Measurements from ENCODE around the gene LRRC4.
A peak's percentile ranks its signal among the peaks of the same experiment; 100 is the strongest.

LRRC4 gene

GRCh38 chr7:128033246-128033645 is 2.0 kb upstream of the LRRC4 start:
- H3K9me3 ChIP-seq (ENCODE audit: low read depth, low read length): no peaks in the 10 kb centered on the region
- H3K36me3 ChIP-seq (ENCODE audit: insufficient read depth, low read length): peaks cover 17% of the 10 kb centered on the region; the same call in 1 of the 2 replicates
- no peak for TF ChIP-seq EZH2 (IDR thresholded peaks at IDR 0.05)
- no peak for TF ChIP-seq FOXP2 (optimal IDR thresholded peaks at IDR 0.05; ENCODE audit: control extremely low read depth, extremely low read length, insufficient read depth)
- no peak for TF ChIP-seq POLR2AphosphoS5 (IDR thresholded peaks at IDR 0.05; ENCODE audit: borderline replicate concordance, low read depth, low read length)
- DNase-seq (ENCODE audit: low read depth, low spot score): no peak
- no peak overlapping the region for H3K9ac ChIP-seq (ENCODE audit: insufficient read length)
- no peak overlapping the region for H3K4me3 ChIP-seq
- H3K27ac ChIP-seq: no peak overlapping the region

DNA sequence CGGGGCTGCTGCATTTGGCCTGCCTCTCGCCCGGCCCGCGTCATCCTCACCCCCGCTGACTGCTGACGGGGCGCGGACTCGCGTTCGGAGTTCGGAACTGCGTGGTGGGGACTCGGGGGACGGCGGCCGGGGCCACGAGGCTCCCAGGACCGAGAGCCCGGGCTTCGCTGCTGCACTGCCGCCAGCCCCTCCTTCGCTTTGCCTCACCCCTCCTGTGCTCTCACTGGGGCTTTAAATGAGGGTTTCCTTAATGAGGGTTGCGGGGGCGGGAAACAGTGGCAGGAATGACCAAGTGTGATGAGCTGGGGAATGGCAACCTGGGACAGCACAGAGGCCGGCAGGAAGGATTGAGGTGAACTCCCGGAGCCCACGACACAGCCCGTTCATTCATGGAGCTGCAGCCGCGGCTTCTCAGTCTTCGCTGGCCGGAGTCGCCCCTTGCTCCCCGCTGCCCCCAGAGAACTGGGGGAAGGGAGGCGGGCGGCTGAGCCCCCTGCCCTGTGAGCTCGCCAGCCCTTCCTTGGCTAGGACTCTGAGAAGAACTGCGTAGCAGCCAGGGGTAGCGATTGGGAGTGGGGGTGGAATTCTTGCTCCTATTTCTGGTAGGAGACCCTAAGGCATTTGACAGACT is 1.5 kb upstream of the LRRC4 start:
- no peak for DNase-seq (ENCODE audit: low read depth, low spot score)
- no peak overlapping the region for H3K27ac ChIP-seq
- H3K9me3 ChIP-seq (ENCODE audit: low read depth, low read length): no peaks in the 10 kb centered on the region
- no peak overlapping the region for H3K9ac ChIP-seq (ENCODE audit: insufficient read length)
- H3K4me3 ChIP-seq: peak overlapping the region; percentile 85
- peaks cover 17% of the 10 kb centered on the region; the same call in 1 of the 2 replicates for H3K36me3 ChIP-seq (ENCODE audit: insufficient read depth, low read length)
- TF ChIP-seq FOXP2 (optimal IDR thresholded peaks at IDR 0.05; ENCODE audit: control extremely low read depth, extremely low read length, insufficient read depth) (no peak), EZH2 (IDR thresholded peaks at IDR 0.05) (no peak), POLR2AphosphoS5 (IDR thresholded peaks at IDR 0.05; ENCODE audit: borderline replicate concordance, low read depth, low read length) (no peak)

- DNase-seq (ENCODE audit: low read depth, low spot score): peak; percentile 76
- TF ChIP-seq FOXP2 (optimal IDR thresholded peaks at IDR 0.05; ENCODE audit: control extremely low read depth, extremely low read length, insufficient read depth) (no peak), POLR2AphosphoS5 (IDR thresholded peaks at IDR 0.05; ENCODE audit: borderline replicate concordance, low read depth, low read length) (peak; percentile 71)
- peak overlapping the region; percentile 85 for H3K4me3 ChIP-seq
- peak overlapping the region; percentile 64 for H3K9ac ChIP-seq (ENCODE audit: insufficient read length)
- H3K27ac ChIP-seq: peak overlapping the region; percentile 46; the same call in 1 of the 2 replicates
- H3K9me3 ChIP-seq (ENCODE audit: low read depth, low read length): no peaks in the 10 kb centered on the region
- H3K36me3 ChIP-seq (ENCODE audit: insufficient read depth, low read length): peaks cover 17% of the 10 kb centered on the region; the same call in 1 of the 2 replicates
Observed at GRCh38 chr7:128031901-128032604, 816 bp upstream of the LRRC4 start.

DNA sequence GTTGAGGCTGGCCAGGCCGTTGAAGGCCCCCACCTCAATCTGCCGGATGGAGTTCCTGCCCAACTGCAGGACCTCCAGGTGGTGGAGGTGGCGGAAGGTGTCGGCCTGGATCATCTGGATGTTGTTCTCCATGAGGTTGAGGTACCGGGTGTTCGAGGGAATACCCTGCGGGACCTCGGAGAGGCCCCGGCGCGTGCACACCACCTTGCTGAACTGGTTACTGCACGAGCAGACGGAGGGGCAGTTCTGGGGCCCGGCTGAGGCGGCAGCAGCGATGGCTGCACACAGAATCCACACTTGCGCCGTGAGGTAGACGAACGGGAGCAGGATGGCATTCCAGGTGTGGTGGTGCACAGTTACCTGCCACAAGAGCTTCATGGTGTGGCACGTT is 979 bp downstream of the LRRC4 start:
- H3K4me3 ChIP-seq: peak overlapping the region; percentile 84
- H3K9ac ChIP-seq (ENCODE audit: insufficient read length): peak overlapping the region; percentile 16
- H3K36me3 ChIP-seq (ENCODE audit: insufficient read depth, low read length): peaks cover 21% of the 10 kb centered on the region; the same call in 1 of the 2 replicates
- TF ChIP-seq EZH2 (IDR thresholded peaks at IDR 0.05) (no peak), POLR2AphosphoS5 (IDR thresholded peaks at IDR 0.05; ENCODE audit: borderline replicate concordance, low read depth, low read length) (no peak)
- no peak overlapping the region for H3K27ac ChIP-seq
- H3K9me3 ChIP-seq (ENCODE audit: low read depth, low read length): no peaks in the 10 kb centered on the region
- no peak for DNase-seq (ENCODE audit: low read depth, low spot score)

GRCh38 chr7:128029405-128029995 is 1.7 kb downstream of the LRRC4 start:
- peak overlapping the region; percentile 84 for H3K4me3 ChIP-seq
- H3K9ac ChIP-seq (ENCODE audit: insufficient read length): no peak overlapping the region
- no peaks in the 10 kb centered on the region for H3K9me3 ChIP-seq (ENCODE audit: low read depth, low read length)
- peaks cover 23% of the 10 kb centered on the region for H3K36me3 ChIP-seq (ENCODE audit: insufficient read depth, low read length)
- TF ChIP-seq FOXP2 (optimal IDR thresholded peaks at IDR 0.05; ENCODE audit: control extremely low read depth, extremely low read length, insufficient read depth) (no peak), EZH2 (IDR thresholded peaks at IDR 0.05) (no peak), POLR2AphosphoS5 (IDR thresholded peaks at IDR 0.05; ENCODE audit: borderline replicate concordance, low read depth, low read length) (no peak)
- no peak for DNase-seq (ENCODE audit: low read depth, low spot score)
- no peak overlapping the region for H3K27ac ChIP-seq

GRCh38 chr7:128027485-128027980 is 3.7 kb downstream of the LRRC4 start:
- peak overlapping the region; percentile 55; the same call in 1 of the 2 replicates for H3K27ac ChIP-seq
- peaks cover 35% of the 10 kb centered on the region for H3K36me3 ChIP-seq (ENCODE audit: insufficient read depth, low read length)
- H3K4me3 ChIP-seq: peak overlapping the region; percentile 81
- no peaks in the 10 kb centered on the region for H3K9me3 ChIP-seq (ENCODE audit: low read depth, low read length)
- peak overlapping the region; percentile 50 for H3K9ac ChIP-seq (ENCODE audit: insufficient read length)
- no peak for DNase-seq (ENCODE audit: low read depth, low spot score)
- TF ChIP-seq EZH2 (IDR thresholded peaks at IDR 0.05): no peak
- no peak for TF ChIP-seq FOXP2 (optimal IDR thresholded peaks at IDR 0.05; ENCODE audit: control extremely low read depth, extremely low read length, insufficient read depth)
- no peak for TF ChIP-seq POLR2AphosphoS5 (IDR thresholded peaks at IDR 0.05; ENCODE audit: borderline replicate concordance, low read depth, low read length)

GRCh38 chr7:128026551-128026950 is 4.7 kb downstream of the LRRC4 start:
- Histone ChIP-seq H3K27ac (peak overlapping the region; percentile 62), H3K4me3 (peak overlapping the region; percentile 81), H3K9ac (ENCODE audit: insufficient read length) (no peak overlapping the region), H3K9me3 (ENCODE audit: low read depth, low read length) (no peaks in the 10 kb centered on the region), H3K36me3 (ENCODE audit: insufficient read depth, low read length) (peaks cover 35% of the 10 kb centered on the region)
- no peak for TF ChIP-seq FOXP2 (optimal IDR thresholded peaks at IDR 0.05; ENCODE audit: control extremely low read depth, extremely low read length, insufficient read depth)
- TF ChIP-seq EZH2 (IDR thresholded peaks at IDR 0.05): no peak
- no peak for DNase-seq (ENCODE audit: low read depth, low spot score)

- no peak for DNase-seq (ENCODE audit: low read depth, low spot score)
Observed at GRCh38 chr7:128025819-128026218, 5.4 kb downstream of the LRRC4 start.

More at GRCh38 chr7:128025819-128026218, 5.4 kb downstream of the LRRC4 start:
- Histone ChIP-seq H3K36me3 (ENCODE audit: insufficient read depth, low read length) (peaks cover 41% of the 10 kb centered on the region), H3K4me3 (peak overlapping the region; percentile 81; the same call in 1 of the 2 replicates), H3K9ac (ENCODE audit: insufficient read length) (no peak overlapping the region), H3K9me3 (ENCODE audit: low read depth, low read length) (no peaks in the 10 kb centered on the region), H3K27ac (peak overlapping the region; percentile 62; the same call in 1 of the 2 replicates)
- TF ChIP-seq POLR2AphosphoS5 (IDR thresholded peaks at IDR 0.05; ENCODE audit: borderline replicate concordance, low read depth, low read length) (no peak), EZH2 (IDR thresholded peaks at IDR 0.05) (no peak), FOXP2 (optimal IDR thresholded peaks at IDR 0.05; ENCODE audit: control extremely low read depth, extremely low read length, insufficient read depth) (no peak)

Measured in SK-N-MC (cell line).